ENCODE results near the gene ZNF346.

Gene ZNF346

DNA sequence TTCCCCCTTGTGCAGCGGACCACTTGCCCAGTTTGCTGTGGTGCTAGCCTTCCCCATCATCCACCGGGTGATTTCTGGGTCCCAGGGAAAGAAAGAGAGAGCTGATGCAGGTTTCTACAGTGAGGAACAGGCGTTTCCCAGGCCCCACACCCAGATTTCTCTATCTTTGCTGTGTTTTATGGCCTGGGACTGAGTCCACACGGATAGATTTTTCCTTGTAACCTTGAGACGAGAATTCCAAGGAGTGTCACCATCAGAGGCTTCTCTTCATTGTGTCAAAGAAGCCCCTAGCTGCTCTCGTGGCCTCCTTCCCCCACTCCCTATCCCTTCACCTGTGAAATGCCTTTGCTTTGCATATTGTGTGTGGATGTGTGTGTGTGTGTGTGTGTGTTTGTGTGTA, 43.0 kb downstream of the ZNF346 start:
- Histone ChIP-seq H3K36me3 (ENCODE audit: insufficient read depth, low read length) (no peaks in the 10 kb centered on the region), H3K9me3 (ENCODE audit: insufficient read depth, low read depth, low read length) (no peaks in the 10 kb centered on the region), H2AFZ (ENCODE audit: low read length) (no peak overlapping the region), H3F3A (ENCODE audit: low read depth) (no peaks in the 10 kb centered on the region), H3K4me2 (ENCODE audit: low read depth, low read length, poor library complexity, severe bottlenecking) (no peak overlapping the region), H3K79me2 (ENCODE audit: insufficient read depth, low read length) (no peaks in the 10 kb centered on the region), H3K27me3 (ENCODE audit: insufficient read depth, low read length, poor library complexity, severe bottlenecking) (no peaks in the 10 kb centered on the region), H4K20me1 (ENCODE audit: insufficient read depth, low read length, poor library complexity, severe bottlenecking) (no peaks in the 10 kb centered on the region), H3K4me3 (ENCODE audit: low read length, poor library complexity, severe bottlenecking) (no peak overlapping the region), H3K4me1 (ENCODE audit: insufficient read depth, low read length, poor library complexity, severe bottlenecking) (no peaks in the 10 kb centered on the region), H3K9ac (ENCODE audit: low read depth, low read length, poor library complexity, severe bottlenecking) (no peak overlapping the region), H3K9me2 (replicated peaks; ENCODE audit: low read depth, low read length) (no peaks in the 10 kb centered on the region)
- no peak for TF ChIP-seq EZH2phosphoT487 (IDR thresholded peaks at IDR 0.05; ENCODE audit: borderline replicate concordance)
- TF ChIP-seq, protein P1, sequence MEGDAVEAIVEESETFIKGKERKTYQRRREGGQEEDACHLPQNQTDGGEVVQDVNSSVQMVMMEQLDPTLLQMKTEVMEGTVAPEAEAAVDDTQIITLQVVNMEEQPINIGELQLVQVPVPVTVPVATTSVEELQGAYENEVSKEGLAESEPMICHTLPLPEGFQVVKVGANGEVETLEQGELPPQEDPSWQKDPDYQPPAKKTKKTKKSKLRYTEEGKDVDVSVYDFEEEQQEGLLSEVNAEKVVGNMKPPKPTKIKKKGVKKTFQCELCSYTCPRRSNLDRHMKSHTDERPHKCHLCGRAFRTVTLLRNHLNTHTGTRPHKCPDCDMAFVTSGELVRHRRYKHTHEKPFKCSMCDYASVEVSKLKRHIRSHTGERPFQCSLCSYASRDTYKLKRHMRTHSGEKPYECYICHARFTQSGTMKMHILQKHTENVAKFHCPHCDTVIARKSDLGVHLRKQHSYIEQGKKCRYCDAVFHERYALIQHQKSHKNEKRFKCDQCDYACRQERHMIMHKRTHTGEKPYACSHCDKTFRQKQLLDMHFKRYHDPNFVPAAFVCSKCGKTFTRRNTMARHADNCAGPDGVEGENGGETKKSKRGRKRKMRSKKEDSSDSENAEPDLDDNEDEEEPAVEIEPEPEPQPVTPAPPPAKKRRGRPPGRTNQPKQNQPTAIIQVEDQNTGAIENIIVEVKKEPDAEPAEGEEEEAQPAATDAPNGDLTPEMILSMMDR (conservative IDR thresholded peaks at IDR 0.05; ENCODE audit: low read length) = no peak

DNA sequence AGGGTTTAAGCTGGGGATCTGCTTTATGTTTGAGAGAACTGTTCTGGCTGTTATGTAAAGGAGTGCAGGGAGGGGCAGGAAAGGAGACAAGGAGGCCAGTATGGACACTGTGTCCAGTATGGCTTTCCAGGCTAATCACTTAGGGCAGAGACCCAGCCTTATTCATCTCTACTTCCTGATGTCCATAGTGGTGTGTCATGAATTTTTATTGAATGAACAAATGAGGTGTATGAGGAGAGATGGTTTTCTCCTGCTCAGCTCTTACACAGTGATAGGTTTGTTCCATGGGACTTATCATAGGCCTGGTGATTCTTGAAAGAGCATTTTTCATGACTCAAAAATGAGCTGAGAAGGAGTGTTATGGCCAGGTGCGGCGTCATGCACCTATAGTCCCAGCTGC, 43.7 kb downstream of the ZNF346 start:
- no peaks in the 10 kb centered on the region for H3K9me2 ChIP-seq (replicated peaks; ENCODE audit: low read depth, low read length)
- no peaks in the 10 kb centered on the region for H3K79me2 ChIP-seq (ENCODE audit: insufficient read depth, low read length)
- H3K4me1 ChIP-seq (ENCODE audit: insufficient read depth, low read length, poor library complexity, severe bottlenecking) = no peaks in the 10 kb centered on the region
- no peak overlapping the region for H3K4me3 ChIP-seq (ENCODE audit: low read length, poor library complexity, severe bottlenecking)
- no peak overlapping the region for H3K4me2 ChIP-seq (ENCODE audit: low read depth, low read length, poor library complexity, severe bottlenecking)
- H2AFZ ChIP-seq (ENCODE audit: low read length) = no peak overlapping the region
- H4K20me1 ChIP-seq (ENCODE audit: insufficient read depth, low read length, poor library complexity, severe bottlenecking) = no peaks in the 10 kb centered on the region
- no peak overlapping the region for H3K9ac ChIP-seq (ENCODE audit: low read depth, low read length, poor library complexity, severe bottlenecking)
- H3K9me3 ChIP-seq (ENCODE audit: insufficient read depth, low read depth, low read length) = no peaks in the 10 kb centered on the region
- no peaks in the 10 kb centered on the region for H3K36me3 ChIP-seq (ENCODE audit: insufficient read depth, low read length)
- no peaks in the 10 kb centered on the region for H3K27me3 ChIP-seq (ENCODE audit: insufficient read depth, low read length, poor library complexity, severe bottlenecking)
- no peaks in the 10 kb centered on the region for H3F3A ChIP-seq (ENCODE audit: low read depth)
- TF ChIP-seq, protein P1 (conservative IDR thresholded peaks at IDR 0.05; ENCODE audit: low read length) = no peak
- no peak for TF ChIP-seq EZH2phosphoT487 (IDR thresholded peaks at IDR 0.05; ENCODE audit: borderline replicate concordance)

DNA sequence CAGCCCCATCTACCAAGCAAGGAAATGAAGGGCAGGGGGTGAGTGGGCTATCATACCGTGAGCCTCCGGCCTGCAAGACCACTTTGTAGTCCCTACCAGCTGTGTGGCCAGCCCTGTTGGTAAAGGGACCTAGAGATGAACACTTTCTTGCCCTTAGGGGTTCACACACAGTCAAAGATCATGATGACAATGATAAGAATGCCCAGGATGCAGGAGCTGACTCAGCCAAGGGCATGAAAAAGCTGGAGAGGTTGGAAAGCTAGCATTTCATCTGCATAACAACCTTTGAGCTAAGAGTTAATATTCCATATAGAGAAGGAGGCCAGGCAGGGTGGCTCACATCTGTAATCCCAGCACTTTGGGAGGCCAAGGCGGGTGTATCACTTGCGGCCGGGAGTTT, 45.0 kb downstream of the ZNF346 start:
- H3K27me3 ChIP-seq (ENCODE audit: insufficient read depth, low read length, poor library complexity, severe bottlenecking) = no peaks in the 10 kb centered on the region
- no peaks in the 10 kb centered on the region for H3K36me3 ChIP-seq (ENCODE audit: insufficient read depth, low read length)
- H3K9ac ChIP-seq (ENCODE audit: low read depth, low read length, poor library complexity, severe bottlenecking) = no peak overlapping the region
- no peaks in the 10 kb centered on the region for H3K4me1 ChIP-seq (ENCODE audit: insufficient read depth, low read length, poor library complexity, severe bottlenecking)
- H4K20me1 ChIP-seq (ENCODE audit: insufficient read depth, low read length, poor library complexity, severe bottlenecking) = no peaks in the 10 kb centered on the region
- no peaks in the 10 kb centered on the region for H3K9me3 ChIP-seq (ENCODE audit: insufficient read depth, low read depth, low read length)
- TF ChIP-seq, protein P1 (conservative IDR thresholded peaks at IDR 0.05; ENCODE audit: low read length) = no peak
- TF ChIP-seq EZH2phosphoT487 (IDR thresholded peaks at IDR 0.05; ENCODE audit: borderline replicate concordance) = no peak
- no peak overlapping the region for H3K4me3 ChIP-seq (ENCODE audit: low read length, poor library complexity, severe bottlenecking)
- H3K4me2 ChIP-seq (ENCODE audit: low read depth, low read length, poor library complexity, severe bottlenecking) = no peak overlapping the region
- no peaks in the 10 kb centered on the region for H3K9me2 ChIP-seq (replicated peaks; ENCODE audit: low read depth, low read length)
- H2AFZ ChIP-seq (ENCODE audit: low read length) = no peak overlapping the region
- H3K79me2 ChIP-seq (ENCODE audit: insufficient read depth, low read length) = no peaks in the 10 kb centered on the region
- H3F3A ChIP-seq (ENCODE audit: low read depth) = no peaks in the 10 kb centered on the region

All from Loucy (cell line).